SH-SY5Y (cell line): ENCODE results near the gene MAVS.

Experiments used
- GATA2 ChIP-seq: IDR thresholded peaks from 2 replicates; pipeline ENCODE4 v1.6.1; 2011; ENCODE audit warnings: mild to moderate bottlenecking, low read depth, low read length
- GATA3 ChIP-seq: IDR thresholded peaks from 2 replicates; pipeline ENCODE4 v1.6.1; 2011; ENCODE audit warnings: low read depth, mild to moderate bottlenecking, low read length, moderate library complexity

DNA sequence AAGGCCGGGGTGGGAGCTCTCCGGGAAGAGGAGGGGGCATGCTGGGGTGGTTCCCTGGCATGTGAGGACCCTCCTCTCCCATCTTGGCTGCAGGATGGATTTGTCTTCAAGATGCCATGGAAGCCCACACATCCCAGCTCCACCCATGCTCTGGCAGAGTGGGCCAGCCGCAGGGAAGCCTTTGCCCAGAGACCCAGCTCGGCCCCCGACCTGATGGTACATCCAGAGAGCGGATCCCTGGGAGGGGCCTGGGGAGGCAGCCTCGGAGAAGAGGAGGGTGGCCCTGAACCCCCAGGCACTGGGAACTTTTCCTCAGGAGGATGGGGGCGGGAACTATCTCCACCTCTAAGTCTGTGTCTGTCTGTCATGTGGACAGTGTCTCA, 45.8 kb upstream of the MAVS start:
- TF ChIP-seq GATA3 = no peak
- TF ChIP-seq GATA2 = no peak
